CD8-positive, alpha-beta memory T cell (primary cell): ENCODE data around the gene RARG. TPM values are rescaled to one million over a fixed set of nuclear protein-coding genes. Genes with fewer than 3 reads are reported as not detected.

Source experiments
- CTCF ChIA-PET: fragments of 350-600 bp; sonication (Branson Sonifier 250); formaldehyde crosslinking; loops from one replicate; lab custom pipeline; 2021; ENCODE audit warnings: antibody characterized with exemption; lab: Charles Lee
- POLR2A ChIA-PET: fragments of 350-600 bp; sonication (Branson Sonifier 250); formaldehyde crosslinking; loops from one replicate; lab custom pipeline; 2021; ENCODE audit warnings: antibody characterized with exemption; lab: Charles Lee
- DNase-seq, 5 donors: peaks; one replicate each; pipeline versions ENCODE4 v3.0.0 to v3.0.0-alpha.2; 2020 to 2022; ENCODE audit warnings: mixed read lengths in 1 of 5
- H3K27ac ChIP-seq: one replicate; pipeline ENCODE4 v1.7.0; 2013; ENCODE audit warnings: low read depth, mild to moderate bottlenecking, low read length, moderate library complexity
- H3K27me3 ChIP-seq: 2 replicates; pipeline ENCODE4 v1.7.0; 2013; ENCODE audit warnings: low read length, mild to moderate bottlenecking; ENCODE audit not compliant: insufficient read depth, poor library complexity, severe bottlenecking
- H3K36me3 ChIP-seq: 2 replicates; pipeline ENCODE4 v1.7.0; 2013; ENCODE audit warnings: mild to moderate bottlenecking, low read length, moderate library complexity; ENCODE audit not compliant: insufficient read depth
- H3K4me1 ChIP-seq: 2 replicates; pipeline ENCODE4 v1.7.0; 2013; ENCODE audit warnings: mild to moderate bottlenecking, low read length, moderate library complexity; ENCODE audit not compliant: insufficient read depth
- H3K4me3 ChIP-seq: 2 replicates; pipeline ENCODE4 v1.7.0; 2013; ENCODE audit warnings: mild to moderate bottlenecking, low read length
- H3K9me3 ChIP-seq: 2 replicates; pipeline ENCODE4 v1.7.0; 2013; ENCODE audit warnings: mild to moderate bottlenecking, low read length
- H3K27ac Mint-ChIP-seq, 8 donors: one replicate each; pipeline ENCODE4 v1.8.0; 2020 to 2021; ENCODE audit warnings: mixed read lengths in 8 of 8, mild to moderate bottlenecking in 6 of 8, inconsistent platforms in 3 of 8, moderate library complexity in 3 of 8
- H3K27me3 Mint-ChIP-seq, 2 donors: one replicate each; pipeline ENCODE4 v1.8.0; 2020 to 2021; ENCODE audit warnings: mixed read lengths in 2 of 2, mild to moderate bottlenecking in 1 of 2, moderate library complexity in 1 of 2
- H3K36me3 Mint-ChIP-seq, 3 donors: one replicate each; pipeline ENCODE4 v1.8.0; 2020 to 2021; ENCODE audit warnings: mixed read lengths in 3 of 3, inconsistent platforms in 1 of 3, mild to moderate bottlenecking in 1 of 3
- H3K4me1 Mint-ChIP-seq, 3 donors: one replicate each; pipeline ENCODE4 v1.8.0; 2020 to 2021; ENCODE audit warnings: mixed read lengths in 3 of 3, inconsistent platforms in 1 of 3, mild to moderate bottlenecking in 1 of 3
- H3K4me3 Mint-ChIP-seq, 7 donors: one replicate each; pipeline ENCODE4 v1.8.0; 2020 to 2021; ENCODE audit warnings: mixed read lengths in 7 of 7, mild to moderate bottlenecking in 6 of 7, moderate library complexity in 4 of 7, inconsistent platforms in 2 of 7
- H3K9me3 Mint-ChIP-seq, 5 donors: one replicate each; pipeline ENCODE4 v1.8.0; 2020 to 2022; ENCODE audit warnings: mixed read lengths in 5 of 5, mild to moderate bottlenecking in 3 of 5, moderate library complexity in 2 of 5, inconsistent platforms in 1 of 5
- polyA plus RNA-seq: library from polyadenylated mRNA; unstranded; fragments of 300-500 nt; fragmentation: Illumina TruSeq; gene quantifications from one replicate; pipeline ENCODE4 v1.2.3, GENCODE V29; 2021
- total RNA-seq, 2 experiments: library from RNA; stranded (reverse); gene quantifications; one replicate each; pipeline ENCODE4 v1.2.3, GENCODE V29; 2021

RARG gene
- total and polyA plus RNA-seq, 3 experiments from 2014 or later, result 15.4 to 68.4 (median 67.0) TPM

- no peaks in the 10 kb centered on the region for H3K9me3 ChIP-seq
- Mint-ChIP-seq H3K27me3 (no peaks in the 10 kb centered on the region), H3K27ac (peak within 1 kb of the TSS; percentile 52 to 99 (median 90)), H3K4me3 (peak within 1 kb of the TSS; percentile 88 to 99 (median 94)), H3K4me1 (peaks cover 16 to 21% (median 20%) of the 10 kb centered on the region in 3 donors), H3K36me3 (peaks cover 0 to 4% (median 3%) of the 10 kb centered on the region in 3 donors), H3K9me3 (no peaks in the 10 kb centered on the region)
- ChIA-PET POLR2A (interaction anchor here (0.6 to 2.8 kb wide), 9 partner anchors 8 to 88 kb away, joined by 3 to 21 read pairs (median 4); partner anchors contain the start of genes CSAD, ITGB7, PFDN5 and ZNF740), CTCF (interaction anchor here (0.7 to 7.4 kb wide), 27 partner anchors 9 to 233 kb away, joined by 3 to 165 read pairs (median 5); partner anchors contain the start of genes AAAS, CSAD, ITGB7 and TARBP2)
- no peaks in the 10 kb centered on the region for H3K36me3 ChIP-seq
- H3K27ac ChIP-seq, result peak within 1 kb of the TSS; percentile 67
- H3K4me1 ChIP-seq, result peaks cover 13% of the 10 kb centered on the region
- DNase-seq, result peak; percentile 75 to 88 (median 84)
- peak within 1 kb of the TSS; percentile 83 for H3K4me3 ChIP-seq
- H3K27me3 ChIP-seq, result no peaks in the 10 kb centered on the region
Observed at GRCh38 chr12:53267999-53268629, 36.1 kb upstream of the RARG start, which contains the start of gene ESPL1. Gene ESPL1, plus strand, starts transcription at chr12:53268299. Its CDS starts 468 bp downstream, at chr12:53268767.

GRCh38 chr12:53267306-53267998 lies 35.4 kb upstream of the RARG start:
- H3K27ac ChIP-seq, result peak overlapping the region; percentile 67

GRCh38 chr12:53265783-53266182 lies 33.8 kb upstream of the RARG start:
- Mint-ChIP-seq H3K36me3 (peaks cover 0 to 4% (median 0%) of the 10 kb centered on the region in 3 donors), H3K4me1 (peaks cover 16 to 21% (median 20%) of the 10 kb centered on the region in 3 donors), H3K9me3 (no peaks in the 10 kb centered on the region), H3K27ac (peak overlapping the region in 1 of 8 donors; percentile 13), H3K27me3 (no peaks in the 10 kb centered on the region), H3K4me3 (peak overlapping the region in 1 of 7 donors; percentile 10)
- H3K36me3 ChIP-seq, result no peaks in the 10 kb centered on the region
- no peaks in the 10 kb centered on the region for H3K9me3 ChIP-seq
- CTCF ChIA-PET, result interaction anchor here (1.5 to 7.4 kb wide), 9 partner anchors 9 to 106 kb away, joined by 3 to 165 read pairs (median 11); partner anchors contain the start of genes ITGB7 and MYG1
- no peaks in the 10 kb centered on the region for H3K27me3 ChIP-seq
- POLR2A ChIA-PET, result interaction anchor here (0.7 kb wide), 1 partner anchor 113 kb away, joined by 4 read pairs; no protein-coding TSS in a partner anchor
- H3K27ac ChIP-seq, result no peak overlapping the region
- no peak overlapping the region for H3K4me3 ChIP-seq
- no peak for DNase-seq
- peaks cover 13% of the 10 kb centered on the region for H3K4me1 ChIP-seq

More at GRCh38 chr12:53267306-53267998, 35.4 kb upstream of the RARG start:
- H3K9me3 Mint-ChIP-seq, result no peaks in the 10 kb centered on the region
- peaks cover 16 to 21% (median 20%) of the 10 kb centered on the region in 3 donors for H3K4me1 Mint-ChIP-seq
- ChIA-PET POLR2A (interaction anchor here (0.6 to 2.8 kb wide), 9 partner anchors 28 to 186 kb away, joined by 3 to 21 read pairs (median 4); partner anchors contain the start of genes CSAD, ITGB7, PFDN5 and ZNF740), CTCF (interaction anchor here (0.7 to 7.4 kb wide), 27 partner anchors 8 to 233 kb away, joined by 3 to 165 read pairs (median 5); partner anchors contain the start of genes AAAS, CSAD, ITGB7 and TARBP2)
- Histone ChIP-seq H3K27me3 (no peaks in the 10 kb centered on the region), H3K9me3 (no peaks in the 10 kb centered on the region), H3K4me1 (peaks cover 13% of the 10 kb centered on the region), H3K4me3 (peak overlapping the region; percentile 83), H3K36me3 (no peaks in the 10 kb centered on the region)
- H3K27me3 Mint-ChIP-seq, result no peaks in the 10 kb centered on the region
- peak overlapping the region; percentile 88 to 99 (median 94) for H3K4me3 Mint-ChIP-seq
- no peak for DNase-seq
- peaks cover 0 to 4% (median 3%) of the 10 kb centered on the region in 3 donors for H3K36me3 Mint-ChIP-seq
- H3K27ac Mint-ChIP-seq, result peak overlapping the region; percentile 52 to 99 (median 90)

GRCh38 chr12:53259891-53260290 lies 27.9 kb upstream of the RARG start:
- Mint-ChIP-seq H3K27ac (peak overlapping the region in 2 of 8 donors; percentile 60 to 73), H3K27me3 (no peaks in the 10 kb centered on the region), H3K36me3 (peaks cover 0 to 15% (median 0%) of the 10 kb centered on the region in 3 donors), H3K4me1 (peaks cover 6 to 12% (median 11%) of the 10 kb centered on the region in 3 donors), H3K4me3 (no peak overlapping the region), H3K9me3 (no peaks in the 10 kb centered on the region)
- no peak for DNase-seq
- Histone ChIP-seq H3K4me3 (no peak overlapping the region), H3K9me3 (no peaks in the 10 kb centered on the region), H3K27ac (no peak overlapping the region), H3K36me3 (no peaks in the 10 kb centered on the region), H3K27me3 (no peaks in the 10 kb centered on the region), H3K4me1 (peaks cover 18% of the 10 kb centered on the region)
- ChIA-PET POLR2A (interaction anchor here (0.6 to 0.7 kb wide), 4 partner anchors 8 to 884 kb away, joined by 3 to 6 read pairs (median 4); partner anchors contain the start of gene ESPL1), CTCF (interaction anchor here (1.1 kb wide), 1 partner anchor 19 kb away, joined by 3 read pairs; no protein-coding TSS in a partner anchor)

GRCh38 chr12:53258541-53259539 lies 26.8 kb upstream of the RARG start:
- Histone ChIP-seq H3K36me3 (no peaks in the 10 kb centered on the region), H3K9me3 (no peaks in the 10 kb centered on the region), H3K27ac (no peak overlapping the region), H3K4me3 (no peak overlapping the region), H3K4me1 (peaks cover 22% of the 10 kb centered on the region), H3K27me3 (no peaks in the 10 kb centered on the region)
- CTCF ChIA-PET, result interaction anchor here (0.7 to 1.7 kb wide), 3 partner anchors 9 to 62 kb away, joined by 3 to 6 read pairs (median 4); partner anchors contain the start of gene ESPL1
- H3K9me3 Mint-ChIP-seq, result no peaks in the 10 kb centered on the region
- no peak for DNase-seq
- no peak overlapping the region for H3K4me3 Mint-ChIP-seq
- POLR2A ChIA-PET, result interaction anchor here (0.7 kb wide), 1 partner anchor 37 kb away, joined by 3 read pairs; no protein-coding TSS in a partner anchor
- H3K4me1 Mint-ChIP-seq, result peaks cover 9 to 20% (median 18%) of the 10 kb centered on the region in 3 donors
- H3K27me3 Mint-ChIP-seq, result no peaks in the 10 kb centered on the region
- H3K27ac Mint-ChIP-seq, result peak overlapping the region in 1 of 8 donors; percentile 12
- H3K36me3 Mint-ChIP-seq, result peaks cover 0 to 24% (median 0%) of the 10 kb centered on the region in 3 donors

GRCh38 chr12:53255996-53256395 lies 24.0 kb upstream of the RARG start:
- H3K4me3 Mint-ChIP-seq, result peak overlapping the region in 2 of 7 donors; percentile 48 to 67
- Histone ChIP-seq H3K4me3 (no peak overlapping the region), H3K9me3 (no peaks in the 10 kb centered on the region), H3K36me3 (no peaks in the 10 kb centered on the region), H3K27ac (no peak overlapping the region), H3K27me3 (no peaks in the 10 kb centered on the region), H3K4me1 (peaks cover 41% of the 10 kb centered on the region)
- no peaks in the 10 kb centered on the region for H3K9me3 Mint-ChIP-seq
- H3K27ac Mint-ChIP-seq, result peak overlapping the region in 5 of 8 donors; percentile 20 to 73 (median 42)
- POLR2A ChIA-PET, result no interaction called here
- CTCF ChIA-PET, result interaction anchor here (1.0 to 7.0 kb wide), 4 partner anchors 12 to 96 kb away, joined by 4 to 166 read pairs (median 7); partner anchors contain the start of gene ESPL1
- H3K36me3 Mint-ChIP-seq, result peaks cover 0 to 41% (median 0%) of the 10 kb centered on the region in 3 donors
- H3K27me3 Mint-ChIP-seq, result peaks cover 0 to 1% of the 10 kb centered on the region in 2 donors
- DNase-seq, result no peak
- peaks cover 32 to 45% (median 43%) of the 10 kb centered on the region in 3 donors for H3K4me1 Mint-ChIP-seq
